ENCODE data around the gene GRM4.

GRM4 gene

DNA sequence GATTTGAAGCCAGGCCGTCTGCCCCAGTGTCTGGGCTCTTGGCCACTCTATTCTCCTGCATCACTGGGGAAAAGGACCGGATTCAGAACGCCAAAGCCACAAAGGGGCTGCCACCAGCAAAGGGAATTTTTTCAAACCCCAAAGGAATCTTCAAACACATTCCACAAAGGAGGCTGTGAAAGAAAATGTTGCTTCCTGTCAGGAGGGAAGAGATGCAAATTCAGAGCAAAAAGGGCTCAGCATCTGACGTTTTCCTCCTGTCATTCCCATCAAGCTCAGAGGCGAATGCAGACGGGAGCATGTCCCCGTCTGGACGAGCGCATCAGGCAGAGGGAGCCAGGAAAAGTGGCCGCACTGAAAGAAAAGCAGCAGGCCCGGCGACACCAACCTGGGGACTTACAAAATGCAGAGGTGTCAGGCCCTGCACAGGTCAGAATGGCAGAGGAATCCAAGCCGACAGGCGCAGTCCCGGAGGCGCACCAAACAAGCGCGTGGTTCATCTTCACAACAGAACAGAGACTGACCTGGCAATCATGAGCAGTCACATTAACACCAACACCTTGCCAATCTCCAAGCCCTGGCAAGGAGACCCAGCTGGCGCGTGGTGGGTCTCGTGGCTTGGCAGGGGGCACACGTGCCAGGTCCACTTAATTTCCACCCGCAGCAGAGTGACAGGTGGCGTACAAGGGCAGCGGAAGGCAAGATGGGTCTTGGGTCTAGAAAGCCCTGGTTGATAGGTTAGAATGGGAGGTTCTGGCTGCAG lies 62.8 kb downstream of the GRM4 start:
- Histone ChIP-seq H3K9me3 (replicated peaks; ENCODE audit: insufficient read depth, low read length) (no peaks in the 10 kb centered on the region), H3K4me2 (ENCODE audit: low read depth, low read length) (no peak overlapping the region), H4K20me1 (ENCODE audit: insufficient read depth, low read length) (no peaks in the 10 kb centered on the region), H3K79me2 (ENCODE audit: low read length) (no peaks in the 10 kb centered on the region), H2AFZ (ENCODE audit: low read length) (no peak overlapping the region), H3K4me3 (ENCODE audit: low read length) (no peak overlapping the region), H3K4me1 (ENCODE audit: low read length) (no peaks in the 10 kb centered on the region), H3F3A (ENCODE audit: insufficient read depth, low read length) (no peaks in the 10 kb centered on the region), H3K27ac (ENCODE audit: low read length) (no peak overlapping the region), H3K36me3 (replicated peaks; ENCODE audit: insufficient read depth, low read length) (no peaks in the 10 kb centered on the region), H3K27me3 (replicated peaks; ENCODE audit: insufficient read depth, low read length) (peaks cover 72% of the 10 kb centered on the region), H3K9ac (ENCODE audit: low read length) (no peak overlapping the region), H3K9me2 (replicated peaks; ENCODE audit: insufficient read depth, low read length) (no peaks in the 10 kb centered on the region)
- DNase-seq, result no peak
- no peak for TF ChIP-seq EZH2phosphoT487 (IDR thresholded peaks at IDR 0.05; ENCODE audit: low read length)
- TF ChIP-seq EZH2 (optimal IDR thresholded peaks at IDR 0.05; ENCODE audit: low read depth, low read length), result no peak
- TF ChIP-seq, protein P1, sequence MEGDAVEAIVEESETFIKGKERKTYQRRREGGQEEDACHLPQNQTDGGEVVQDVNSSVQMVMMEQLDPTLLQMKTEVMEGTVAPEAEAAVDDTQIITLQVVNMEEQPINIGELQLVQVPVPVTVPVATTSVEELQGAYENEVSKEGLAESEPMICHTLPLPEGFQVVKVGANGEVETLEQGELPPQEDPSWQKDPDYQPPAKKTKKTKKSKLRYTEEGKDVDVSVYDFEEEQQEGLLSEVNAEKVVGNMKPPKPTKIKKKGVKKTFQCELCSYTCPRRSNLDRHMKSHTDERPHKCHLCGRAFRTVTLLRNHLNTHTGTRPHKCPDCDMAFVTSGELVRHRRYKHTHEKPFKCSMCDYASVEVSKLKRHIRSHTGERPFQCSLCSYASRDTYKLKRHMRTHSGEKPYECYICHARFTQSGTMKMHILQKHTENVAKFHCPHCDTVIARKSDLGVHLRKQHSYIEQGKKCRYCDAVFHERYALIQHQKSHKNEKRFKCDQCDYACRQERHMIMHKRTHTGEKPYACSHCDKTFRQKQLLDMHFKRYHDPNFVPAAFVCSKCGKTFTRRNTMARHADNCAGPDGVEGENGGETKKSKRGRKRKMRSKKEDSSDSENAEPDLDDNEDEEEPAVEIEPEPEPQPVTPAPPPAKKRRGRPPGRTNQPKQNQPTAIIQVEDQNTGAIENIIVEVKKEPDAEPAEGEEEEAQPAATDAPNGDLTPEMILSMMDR (IDR thresholded peaks at IDR 0.05; ENCODE audit: low read length), result no peak

GRCh38 chr6:34082348-34082747 lies 63.5 kb downstream of the GRM4 start:
- Histone ChIP-seq H3K79me2 (ENCODE audit: low read length) (no peaks in the 10 kb centered on the region), H3K9ac (ENCODE audit: low read length) (no peak overlapping the region), H3K27ac (ENCODE audit: low read length) (no peak overlapping the region), H2AFZ (ENCODE audit: low read length) (no peak overlapping the region), H3K9me2 (replicated peaks; ENCODE audit: insufficient read depth, low read length) (no peaks in the 10 kb centered on the region), H3K27me3 (replicated peaks; ENCODE audit: insufficient read depth, low read length) (peaks cover 78% of the 10 kb centered on the region), H3K4me2 (ENCODE audit: low read depth, low read length) (no peak overlapping the region), H3F3A (ENCODE audit: insufficient read depth, low read length) (no peaks in the 10 kb centered on the region), H3K36me3 (replicated peaks; ENCODE audit: insufficient read depth, low read length) (no peaks in the 10 kb centered on the region), H3K4me1 (ENCODE audit: low read length) (no peaks in the 10 kb centered on the region), H4K20me1 (ENCODE audit: insufficient read depth, low read length) (no peaks in the 10 kb centered on the region), H3K9me3 (replicated peaks; ENCODE audit: insufficient read depth, low read length) (no peaks in the 10 kb centered on the region), H3K4me3 (ENCODE audit: low read length) (no peak overlapping the region)
- TF ChIP-seq, protein P1 (IDR thresholded peaks at IDR 0.05; ENCODE audit: low read length), result no peak
- TF ChIP-seq EZH2phosphoT487 (IDR thresholded peaks at IDR 0.05; ENCODE audit: low read length), result no peak
- no peak for DNase-seq

DNA sequence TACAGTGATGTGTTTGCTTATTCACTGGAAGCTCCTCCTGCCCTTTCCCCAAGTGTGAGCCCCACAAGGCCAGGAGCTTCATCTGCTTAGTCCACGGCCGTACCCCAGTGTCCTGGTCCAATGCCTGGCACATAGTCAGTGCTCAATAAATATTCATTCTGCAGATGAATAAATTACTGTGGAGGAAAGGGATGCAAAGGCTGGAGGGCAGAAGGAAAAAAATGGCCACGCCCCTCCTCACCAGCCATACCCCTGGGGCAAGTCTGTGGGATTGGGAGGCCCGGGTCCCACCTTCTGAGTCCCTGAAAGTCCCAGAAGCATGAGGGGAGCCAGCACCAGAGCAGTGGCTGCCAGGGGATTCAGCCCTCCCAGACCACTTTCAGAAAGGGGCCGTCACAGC lies 65.5 kb downstream of the GRM4 start:
- no peaks in the 10 kb centered on the region for H4K20me1 ChIP-seq (ENCODE audit: insufficient read depth, low read length)
- no peak for DNase-seq
- H3K4me2 ChIP-seq (ENCODE audit: low read depth, low read length), result no peak overlapping the region
- H3K9me3 ChIP-seq (replicated peaks; ENCODE audit: insufficient read depth, low read length), result no peaks in the 10 kb centered on the region
- TF ChIP-seq EZH2phosphoT487 (IDR thresholded peaks at IDR 0.05; ENCODE audit: low read length) (no peak), EZH2 (optimal IDR thresholded peaks at IDR 0.05; ENCODE audit: low read depth, low read length) (no peak)
- TF ChIP-seq, protein P1 (IDR thresholded peaks at IDR 0.05; ENCODE audit: low read length), result no peak
- H3F3A ChIP-seq (ENCODE audit: insufficient read depth, low read length), result no peaks in the 10 kb centered on the region
- no peaks in the 10 kb centered on the region for H3K79me2 ChIP-seq (ENCODE audit: low read length)
- peaks cover 83% of the 10 kb centered on the region for H3K27me3 ChIP-seq (replicated peaks; ENCODE audit: insufficient read depth, low read length)
- no peak overlapping the region for H2AFZ ChIP-seq (ENCODE audit: low read length)
- H3K4me3 ChIP-seq (ENCODE audit: low read length), result no peak overlapping the region
- no peak overlapping the region for H3K9ac ChIP-seq (ENCODE audit: low read length)
- no peaks in the 10 kb centered on the region for H3K4me1 ChIP-seq (ENCODE audit: low read length)
- H3K36me3 ChIP-seq (replicated peaks; ENCODE audit: insufficient read depth, low read length), result no peaks in the 10 kb centered on the region
- H3K27ac ChIP-seq (ENCODE audit: low read length), result no peak overlapping the region
- H3K9me2 ChIP-seq (replicated peaks; ENCODE audit: insufficient read depth, low read length), result no peaks in the 10 kb centered on the region
